ENCODE results near the gene ARHGEF19. TPM values are rescaled to one million over a fixed set of nuclear protein-coding genes. Genes with fewer than 3 reads are reported as not detected.

The ARHGEF19 gene
- total and polyA plus RNA-seq, 2 of the 13 experiments (the other 11 are each of a cell fraction or from before 2014, with no cell fraction given) = 1.7 to 1.8 TPM

GRCh38 chr1:16152481-16153087 is 59.9 kb downstream of the ARHGEF19 start (continued):
- no peak for TF ChIP-seq ZNF160 (CRISPR knock-in tag; IDR thresholded peaks at IDR 0.05)
- TF ChIP-seq ZNF234 (CRISPR knock-in tag; conservative IDR thresholded peaks at IDR 0.05) = no peak
- no peak for TF ChIP-seq CEBPG (CRISPR knock-in tag; IDR thresholded peaks at IDR 0.05)
- TF ChIP-seq ZNF614 (CRISPR knock-in tag; IDR thresholded peaks at IDR 0.05; ENCODE audit: borderline replicate concordance) = no peak
- 0 out of 2 replicates have a peak, but pooled peaks have one; percentile 42 for TF ChIP-seq ZFY (CRISPR knock-in tag; IDR thresholded peaks at IDR 0.05)
- TF ChIP-seq DRAP1 (CRISPR knock-in tag; IDR thresholded peaks at IDR 0.05) = no peak
- no peak for TF ChIP-seq ZNF441 (CRISPR knock-in tag; IDR thresholded peaks at IDR 0.05; ENCODE audit: borderline replicate concordance)
- TF ChIP-seq, protein P1, sequence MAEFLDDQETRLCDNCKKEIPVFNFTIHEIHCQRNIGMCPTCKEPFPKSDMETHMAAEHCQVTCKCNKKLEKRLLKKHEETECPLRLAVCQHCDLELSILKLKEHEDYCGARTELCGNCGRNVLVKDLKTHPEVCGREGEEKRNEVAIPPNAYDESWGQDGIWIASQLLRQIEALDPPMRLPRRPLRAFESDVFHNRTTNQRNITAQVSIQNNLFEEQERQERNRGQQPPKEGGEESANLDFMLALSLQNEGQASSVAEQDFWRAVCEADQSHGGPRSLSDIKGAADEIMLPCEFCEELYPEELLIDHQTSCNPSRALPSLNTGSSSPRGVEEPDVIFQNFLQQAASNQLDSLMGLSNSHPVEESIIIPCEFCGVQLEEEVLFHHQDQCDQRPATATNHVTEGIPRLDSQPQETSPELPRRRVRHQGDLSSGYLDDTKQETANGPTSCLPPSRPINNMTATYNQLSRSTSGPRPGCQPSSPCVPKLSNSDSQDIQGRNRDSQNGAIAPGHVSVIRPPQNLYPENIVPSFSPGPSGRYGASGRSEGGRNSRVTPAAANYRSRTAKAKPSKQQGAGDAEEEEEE (CRISPR knock-in tag; IDR thresholded peaks at IDR 0.05; ENCODE audit: borderline replicate concordance) = no peak
- TF ChIP-seq TIGD3 (CRISPR knock-in tag; IDR thresholded peaks at IDR 0.05; ENCODE audit: borderline replicate concordance) = no peak
- TF ChIP-seq NAIF1 (CRISPR knock-in tag; IDR thresholded peaks at IDR 0.05; ENCODE audit: borderline replicate concordance) = no peak
- TF ChIP-seq KLF16 (CRISPR knock-in tag; IDR thresholded peaks at IDR 0.05) = no peak
- TF ChIP-seq KLF9 (CRISPR knock-in tag; IDR thresholded peaks at IDR 0.05; ENCODE audit: low read depth) = no peak
- no peak for TF ChIP-seq AGO1 (IDR thresholded peaks at IDR 0.05; ENCODE audit: low read depth, low read length, poor library complexity, severe bottlenecking)
- no peak for TF ChIP-seq ZBTB39 (CRISPR knock-in tag; IDR thresholded peaks at IDR 0.05)
- TF ChIP-seq SP2 (CRISPR knock-in tag; IDR thresholded peaks at IDR 0.05) = no peak
- peak; percentile 27 for TF ChIP-seq TEAD3 (CRISPR knock-in tag; optimal IDR thresholded peaks at IDR 0.05; ENCODE audit: borderline replicate concordance)
- no peak for TF ChIP-seq ZNF660 (CRISPR knock-in tag; IDR thresholded peaks at IDR 0.05; ENCODE audit: borderline replicate concordance, low read depth)
- no peak for TF ChIP-seq SNAPC2 (CRISPR knock-in tag; IDR thresholded peaks at IDR 0.05)
- TF ChIP-seq CAMTA2 (CRISPR knock-in tag; IDR thresholded peaks at IDR 0.05; ENCODE audit: borderline replicate concordance) = no peak
- TF ChIP-seq, protein P2, sequence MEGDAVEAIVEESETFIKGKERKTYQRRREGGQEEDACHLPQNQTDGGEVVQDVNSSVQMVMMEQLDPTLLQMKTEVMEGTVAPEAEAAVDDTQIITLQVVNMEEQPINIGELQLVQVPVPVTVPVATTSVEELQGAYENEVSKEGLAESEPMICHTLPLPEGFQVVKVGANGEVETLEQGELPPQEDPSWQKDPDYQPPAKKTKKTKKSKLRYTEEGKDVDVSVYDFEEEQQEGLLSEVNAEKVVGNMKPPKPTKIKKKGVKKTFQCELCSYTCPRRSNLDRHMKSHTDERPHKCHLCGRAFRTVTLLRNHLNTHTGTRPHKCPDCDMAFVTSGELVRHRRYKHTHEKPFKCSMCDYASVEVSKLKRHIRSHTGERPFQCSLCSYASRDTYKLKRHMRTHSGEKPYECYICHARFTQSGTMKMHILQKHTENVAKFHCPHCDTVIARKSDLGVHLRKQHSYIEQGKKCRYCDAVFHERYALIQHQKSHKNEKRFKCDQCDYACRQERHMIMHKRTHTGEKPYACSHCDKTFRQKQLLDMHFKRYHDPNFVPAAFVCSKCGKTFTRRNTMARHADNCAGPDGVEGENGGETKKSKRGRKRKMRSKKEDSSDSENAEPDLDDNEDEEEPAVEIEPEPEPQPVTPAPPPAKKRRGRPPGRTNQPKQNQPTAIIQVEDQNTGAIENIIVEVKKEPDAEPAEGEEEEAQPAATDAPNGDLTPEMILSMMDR (CRISPR knock-in tag; IDR thresholded peaks at IDR 0.05) = no peak
- TF ChIP-seq ZNF296 (CRISPR knock-in tag; conservative IDR thresholded peaks at IDR 0.05) = no peak
- TF ChIP-seq ZNF44 (CRISPR knock-in tag; IDR thresholded peaks at IDR 0.05) = no peak
- TF ChIP-seq ZNF674 (CRISPR knock-in tag; IDR thresholded peaks at IDR 0.05; ENCODE audit: low read depth) = no peak

Measured in HepG2 (cell line).